Urothelium cell line (cell line): ENCODE data around the gene MSANTD3.

ENCODE experiments used
- DNase-seq: peaks from one replicate; pipeline ENCODE4 v3.0.0; 2011; ENCODE audit warnings: low spot score, mixed read lengths
- FAIRE-seq: peaks from 2 replicates; lab custom pipeline; 2011; peaks lifted over from hg19 to GRCh38; lab: Jason Lieb, UNC

The MSANTD3 gene

DNA sequence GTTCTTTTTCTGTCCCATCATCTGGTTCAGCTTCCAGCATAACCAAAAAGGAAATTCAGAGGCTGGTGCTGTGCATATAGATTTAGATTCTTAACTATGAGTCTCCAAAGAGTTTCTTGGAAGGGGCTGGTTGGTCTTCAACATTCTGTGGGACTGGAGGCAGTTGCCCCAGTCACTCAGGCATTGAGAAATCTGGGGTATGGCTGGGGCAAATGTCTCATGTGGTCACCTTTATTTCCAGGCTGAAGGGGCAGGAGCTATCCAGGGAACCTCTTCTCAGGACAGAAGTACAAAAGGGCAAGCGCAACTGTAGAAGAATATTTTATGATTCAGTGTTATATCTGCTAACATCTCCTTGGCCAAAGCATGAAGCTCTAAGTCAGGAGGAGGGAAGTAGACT is 30.6 kb downstream of the MSANTD3 start:
- FAIRE-seq (no peak), DNase-seq (no peak)

DNA sequence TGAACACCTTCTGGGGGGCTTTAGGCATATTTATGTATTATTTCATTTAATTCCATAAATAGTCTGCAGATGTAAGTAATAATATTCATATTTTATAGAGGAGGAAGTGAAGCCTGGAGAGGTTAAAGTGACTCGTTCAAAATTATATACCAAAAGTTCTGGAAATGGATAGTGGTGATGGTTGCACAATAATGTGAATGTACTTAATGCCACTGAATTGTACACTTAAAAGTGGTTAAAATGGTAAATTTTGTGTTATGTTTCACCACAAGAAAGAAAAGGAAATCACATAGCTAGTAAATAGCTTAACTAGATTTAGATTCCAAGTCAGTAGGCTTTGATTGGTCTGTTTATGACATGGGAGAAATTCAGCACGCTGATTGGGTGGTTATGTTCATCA is 33.0 kb downstream of the MSANTD3 start:
- no peak for DNase-seq
- no peak for FAIRE-seq

DNA sequence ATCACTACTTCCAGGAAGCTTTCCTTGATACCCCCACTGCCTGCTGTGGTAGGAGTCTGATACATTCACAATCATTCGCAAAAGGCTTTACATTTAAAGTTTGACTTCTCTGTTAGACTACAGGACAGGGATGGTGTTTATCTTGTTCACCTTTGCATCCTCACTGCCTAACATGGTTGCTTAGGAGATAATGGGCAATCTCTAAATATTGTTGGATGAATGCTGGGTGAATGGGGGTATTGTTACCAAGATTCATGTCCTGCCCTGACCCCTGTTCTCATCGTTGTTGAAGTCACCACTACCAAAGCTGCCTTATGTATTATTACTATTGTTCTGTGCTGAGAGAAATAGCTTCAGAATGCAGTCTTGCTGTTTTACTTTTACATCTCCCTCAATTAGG is 38.3 kb downstream of the MSANTD3 start:
- FAIRE-seq (no peak), DNase-seq (no peak)

DNA sequence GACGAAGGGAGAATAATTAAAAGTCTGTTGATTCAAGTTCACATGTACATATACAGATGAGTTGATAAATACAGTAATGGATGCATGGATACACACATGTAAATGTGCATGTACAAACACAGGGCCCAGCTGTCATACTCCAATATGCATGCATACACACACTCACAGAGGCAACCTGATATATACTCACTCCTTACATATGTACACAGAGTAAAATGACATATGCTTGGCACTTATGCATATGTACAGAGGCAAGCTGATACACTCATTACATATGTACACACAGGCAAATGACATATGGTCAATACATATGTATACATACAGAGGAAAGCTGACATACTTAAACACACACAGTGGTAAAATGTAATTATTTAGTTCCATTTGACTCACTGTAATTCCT is 38.8 kb downstream of the MSANTD3 start:
- FAIRE-seq (no peak), DNase-seq (no peak)

DNA sequence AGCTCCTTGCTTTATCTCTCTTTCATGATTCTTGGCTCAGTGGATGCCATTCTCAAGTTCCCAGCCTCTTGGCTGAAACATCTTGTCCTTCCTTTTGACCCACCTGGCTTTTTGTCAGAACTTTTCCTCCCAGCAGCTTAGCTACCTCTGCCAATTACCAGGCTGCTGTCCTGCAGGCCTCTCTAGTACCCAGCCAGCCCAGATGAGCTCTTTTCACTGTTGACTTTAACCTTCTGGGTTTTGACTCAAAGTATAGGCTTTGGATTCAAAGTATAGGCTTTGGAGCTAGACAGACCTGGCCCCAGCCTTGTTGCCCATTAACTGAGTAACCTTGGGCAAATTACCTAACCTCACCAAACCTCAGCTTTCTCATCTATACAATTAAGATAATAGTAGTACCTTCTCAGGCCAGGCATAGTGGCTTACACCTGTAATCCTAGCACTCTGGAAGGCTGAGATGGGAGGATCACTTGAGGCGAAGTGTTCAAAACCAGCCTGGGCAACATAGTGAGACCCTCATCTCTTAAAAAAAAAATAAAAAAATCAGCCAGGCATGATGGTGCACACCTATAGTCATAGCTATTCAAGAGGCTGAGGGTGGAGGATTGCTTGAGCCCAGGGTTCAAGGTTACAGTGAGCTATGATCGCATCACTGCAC is 39.4 kb downstream of the MSANTD3 start:
- no peak for DNase-seq
- no peak for FAIRE-seq

DNA sequence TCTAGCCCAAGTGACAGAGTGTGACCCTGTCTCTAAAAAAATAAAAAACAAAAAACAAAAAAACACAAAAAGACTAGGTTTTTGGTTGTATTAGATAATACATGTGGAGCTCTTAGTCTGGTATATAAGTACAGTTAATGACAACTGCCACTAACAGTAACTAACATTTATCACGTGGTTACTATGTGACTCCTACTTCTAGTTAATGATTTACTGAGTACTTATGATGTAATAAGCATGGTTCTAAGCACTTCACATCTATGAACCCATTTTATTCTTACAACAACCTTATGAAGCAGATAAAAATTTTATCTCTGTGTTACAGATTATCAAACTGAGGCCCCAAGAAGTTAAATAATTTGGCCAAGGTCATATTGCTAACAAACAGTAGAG is 39.9 kb downstream of the MSANTD3 start:
- DNase-seq (no peak), FAIRE-seq (no peak)

DNA sequence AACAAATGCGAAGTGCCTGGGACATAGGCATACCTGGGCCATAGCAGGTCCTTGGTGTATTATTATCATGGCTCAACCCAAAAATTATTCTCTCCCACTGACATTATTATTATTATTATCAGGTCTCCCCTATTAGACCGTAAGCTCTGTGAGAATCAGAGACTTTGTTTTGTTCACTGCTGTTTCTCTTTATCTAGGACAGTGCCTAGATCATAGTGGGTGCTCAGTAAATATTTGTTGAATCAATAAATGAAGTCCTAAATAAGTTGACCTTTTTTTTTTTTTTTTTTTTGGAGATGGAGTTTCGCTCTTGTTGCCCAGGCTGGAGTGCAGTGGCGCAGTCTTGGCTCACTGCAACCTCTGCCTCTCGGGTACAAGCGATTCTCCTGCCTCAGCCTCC is 41.1 kb downstream of the MSANTD3 start:
- no peak for DNase-seq

DNA sequence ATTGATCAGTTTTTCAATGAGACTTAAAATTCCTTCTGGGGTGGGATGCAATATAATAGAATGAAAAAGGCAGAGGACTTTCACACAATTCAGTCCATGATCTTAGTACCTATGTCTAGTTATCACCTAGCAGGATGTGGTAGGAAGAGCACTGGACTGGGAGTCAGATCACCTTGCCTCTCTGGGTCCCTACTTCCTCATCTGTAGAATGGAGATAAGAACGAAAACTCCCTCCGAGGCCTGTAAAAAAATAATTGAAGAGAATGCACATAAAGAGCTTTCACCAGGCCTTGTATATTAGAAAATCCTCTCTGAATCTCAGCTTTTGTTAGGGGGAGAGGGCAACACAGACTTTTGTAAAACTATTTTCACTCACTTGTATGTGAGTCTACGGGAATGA is 45.3 kb downstream of the MSANTD3 start:
- no peak for DNase-seq
- FAIRE-seq: no peak

More for the DNA sequence above, 41.1 kb downstream of the MSANTD3 start:
- no peak for FAIRE-seq

DNA sequence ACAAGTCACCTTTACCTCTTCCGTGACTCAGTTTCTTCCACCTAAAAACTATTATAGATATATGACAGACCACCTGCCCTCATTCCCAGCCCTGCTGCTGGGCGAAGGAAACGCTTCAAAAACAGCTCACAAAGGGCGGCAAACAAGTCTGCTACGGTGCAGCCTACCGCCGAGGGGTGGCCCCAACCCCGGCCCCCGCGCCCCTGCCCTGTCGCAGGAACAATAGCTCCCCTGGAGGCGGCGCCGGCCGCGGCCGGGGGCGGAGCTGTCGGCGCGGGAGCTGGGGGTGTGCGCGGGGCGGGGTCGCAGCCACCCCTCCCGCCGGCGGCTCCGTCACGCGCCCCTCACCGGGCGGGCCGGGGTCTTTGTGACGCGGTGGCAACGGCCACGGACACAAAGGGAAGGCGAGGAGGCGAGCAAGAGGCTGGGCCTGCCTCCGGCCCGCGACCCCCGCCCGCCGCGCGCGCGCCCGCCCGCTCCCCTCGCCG is 45.9 kb downstream of the MSANTD3 start, which contains the start of gene TMEFF1:
Gene TMEFF1, plus strand, starts transcription at position 362 of the 488 bp plus-strand sequence. CDS start 396 bp downstream, outside the sequence.
- peak; percentile 89 for DNase-seq
- no peak for FAIRE-seq

DNA sequence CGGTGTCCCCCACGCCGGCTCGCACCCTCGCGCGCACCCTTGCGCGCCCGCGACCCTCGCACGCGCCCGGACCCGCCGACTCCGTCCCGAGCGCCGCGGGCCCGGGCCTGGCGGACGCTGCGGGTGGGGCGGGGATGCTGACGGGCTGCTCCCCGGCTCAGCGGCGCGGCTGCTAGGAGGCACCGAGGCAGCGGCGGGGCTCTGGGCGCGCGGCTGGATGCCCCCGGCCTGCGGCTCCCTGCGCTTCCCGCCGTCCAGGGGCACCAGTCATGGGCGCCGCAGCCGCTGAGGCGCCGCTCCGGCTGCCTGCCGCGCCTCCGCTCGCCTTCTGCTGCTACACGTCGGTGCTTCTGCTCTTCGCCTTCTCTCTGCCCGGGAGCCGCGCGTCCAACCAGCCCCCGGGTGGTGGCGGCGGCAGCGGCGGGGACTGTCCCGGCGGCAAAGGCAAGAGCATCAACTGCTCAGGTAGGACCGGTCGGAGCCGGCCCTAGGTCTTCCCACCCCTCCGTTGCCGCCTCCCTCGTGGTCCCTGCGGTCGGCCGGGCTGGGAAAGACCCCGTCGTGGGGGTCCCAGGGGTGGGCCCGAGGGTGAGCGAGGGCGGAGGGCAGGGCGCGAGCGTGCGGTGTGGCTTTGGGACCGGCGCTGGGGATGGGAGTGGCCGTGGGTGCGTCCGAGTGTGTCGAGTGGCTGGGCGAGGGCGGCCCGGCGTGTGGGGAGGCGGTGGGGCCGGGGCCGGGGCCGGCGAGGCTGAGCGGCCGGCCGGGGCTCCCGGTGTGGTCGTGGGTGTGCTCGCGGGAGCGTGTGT is 46.5 kb downstream of the MSANTD3 start:
- FAIRE-seq: no peak
- peak; percentile 62 for DNase-seq

DNA sequence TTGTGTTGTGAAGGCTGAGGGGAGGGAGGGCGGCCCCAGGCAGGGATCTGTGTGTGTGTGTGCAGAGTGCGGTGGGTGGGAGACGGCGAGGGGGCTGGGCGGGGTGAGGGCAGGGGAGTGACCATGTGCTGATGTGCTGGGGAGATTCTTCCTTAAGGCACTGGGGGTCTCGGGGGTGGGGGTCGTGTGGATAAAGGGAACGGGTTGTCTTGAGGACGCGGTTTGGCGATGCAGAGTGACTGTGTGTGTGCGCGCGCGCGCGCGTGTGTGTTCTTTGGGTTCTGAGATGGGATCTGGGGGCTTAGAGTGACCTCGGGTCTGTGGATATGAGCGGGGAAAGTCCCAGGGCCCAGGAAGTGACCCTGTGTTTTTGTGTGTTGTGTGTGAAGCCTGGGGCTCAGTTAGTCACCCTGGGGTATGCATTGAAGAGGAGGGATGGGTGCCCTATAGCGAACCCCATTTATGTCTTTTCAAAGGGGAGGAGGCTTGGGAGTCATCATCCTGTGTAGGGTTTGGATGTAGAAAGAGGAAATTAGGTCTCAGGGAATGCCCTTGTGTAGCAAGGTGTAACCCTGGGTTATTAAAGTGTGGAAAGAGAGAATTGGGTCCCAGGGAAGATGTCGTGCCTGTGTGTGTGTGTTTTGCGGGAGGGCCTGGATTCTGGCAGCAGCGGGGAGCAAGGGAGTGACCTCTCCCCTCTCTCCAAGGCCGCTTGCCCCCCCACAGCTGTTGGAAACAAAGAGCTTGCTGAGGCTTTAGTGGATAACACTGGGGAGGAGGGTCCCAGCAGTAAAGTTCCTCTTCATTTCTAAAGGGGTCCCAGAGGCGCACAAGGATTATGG is 47.4 kb downstream of the MSANTD3 start:
- FAIRE-seq: no peak
- DNase-seq: no peak

DNA sequence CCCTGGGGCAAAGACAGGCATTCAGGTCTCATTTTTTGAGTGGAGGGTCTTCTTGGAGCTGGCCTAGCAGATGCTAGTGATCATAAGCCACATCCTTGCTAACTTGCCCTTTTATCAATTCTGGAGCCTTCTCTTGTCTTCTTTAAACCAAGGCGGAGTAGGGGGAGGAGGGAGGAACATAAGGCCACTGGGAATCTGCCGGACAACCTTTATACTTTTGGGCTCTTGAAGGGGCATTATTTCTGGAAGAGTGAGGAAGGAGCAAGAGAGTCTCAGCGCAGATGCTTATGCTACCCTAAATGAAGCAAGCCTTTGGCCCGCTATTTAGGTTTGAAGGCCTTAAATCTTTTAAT is 48.0 kb downstream of the MSANTD3 start:
- FAIRE-seq: no peak
- DNase-seq: no peak

DNA sequence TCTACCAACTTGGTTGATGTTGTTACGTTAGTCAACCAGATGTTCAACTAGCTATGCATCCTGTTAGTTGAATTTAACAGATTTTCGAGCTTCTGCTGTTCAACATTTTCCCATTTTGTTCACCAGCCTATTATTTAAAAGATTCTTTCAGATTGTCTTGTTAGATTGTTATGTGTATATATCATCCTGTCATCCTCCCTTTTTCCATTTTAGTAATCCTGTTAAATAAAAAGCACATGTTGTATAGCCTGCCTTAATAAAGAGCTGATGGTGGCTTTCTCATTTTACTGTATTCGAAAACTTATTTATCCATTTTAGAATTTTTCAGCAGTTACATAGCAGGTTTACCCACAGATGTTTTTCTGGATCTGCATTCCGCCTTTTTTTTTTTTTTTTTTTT is 50.3 kb downstream of the MSANTD3 start:
- no peak for DNase-seq
- no peak for FAIRE-seq

DNA sequence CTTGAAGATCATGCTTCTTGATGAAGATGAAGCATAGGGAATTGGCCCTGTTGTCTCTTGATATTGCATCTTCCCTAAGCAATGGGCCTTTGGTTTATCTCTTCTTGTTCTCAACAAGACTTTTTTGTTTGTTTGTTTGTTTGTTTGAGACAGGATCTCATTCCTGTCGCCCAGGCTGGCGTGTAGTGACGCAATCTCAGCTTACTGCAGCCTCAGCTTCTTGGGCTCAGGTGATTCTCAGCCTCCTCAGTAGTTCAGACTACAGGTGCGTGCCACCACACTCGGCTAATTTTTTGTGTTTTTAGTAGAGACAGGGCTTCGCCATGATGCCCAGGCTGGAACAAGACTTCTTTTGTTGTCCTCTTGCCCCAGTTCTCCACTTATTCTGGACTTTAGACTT is 51.2 kb downstream of the MSANTD3 start:
- DNase-seq: no peak
- FAIRE-seq: no peak

DNA sequence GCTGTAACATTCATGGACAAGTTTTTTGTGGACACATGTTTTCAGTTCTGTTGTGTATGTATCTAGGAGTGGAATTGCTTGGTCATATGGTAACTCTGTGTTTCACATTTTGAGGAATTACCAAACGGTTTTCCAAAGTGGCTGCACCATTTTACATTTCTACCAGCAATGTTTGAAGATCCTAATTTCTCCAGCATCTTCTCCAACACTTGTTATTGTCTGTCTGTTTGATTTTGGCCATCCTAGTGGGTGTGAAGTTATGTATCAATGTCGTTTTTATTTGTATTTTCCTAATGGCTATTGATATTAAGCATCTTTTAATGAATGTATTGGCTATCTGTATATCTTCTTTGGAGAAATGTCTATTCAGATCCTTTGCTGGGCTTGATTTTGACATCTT is 52.9 kb downstream of the MSANTD3 start:
- no peak for DNase-seq
- no peak for FAIRE-seq

DNA sequence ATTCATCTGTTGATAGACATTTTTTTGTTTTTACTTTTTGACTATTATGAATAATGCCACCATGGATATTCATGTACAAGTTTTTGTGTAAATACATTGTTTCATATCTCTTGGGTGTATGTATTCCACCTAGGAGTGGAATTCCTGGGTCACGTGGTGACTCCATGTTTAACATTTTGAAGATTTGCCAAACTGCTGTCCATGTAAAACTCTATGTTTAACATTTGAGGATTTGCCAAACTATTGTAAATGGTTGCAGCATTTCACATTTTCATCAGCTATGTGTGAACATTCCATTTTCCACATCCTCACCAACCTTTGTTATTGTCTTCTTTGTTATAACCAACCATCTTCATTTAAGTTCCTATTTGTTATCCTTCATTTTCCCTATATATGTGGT is 58.3 kb downstream of the MSANTD3 start:
- FAIRE-seq (no peak), DNase-seq (no peak)

DNA sequence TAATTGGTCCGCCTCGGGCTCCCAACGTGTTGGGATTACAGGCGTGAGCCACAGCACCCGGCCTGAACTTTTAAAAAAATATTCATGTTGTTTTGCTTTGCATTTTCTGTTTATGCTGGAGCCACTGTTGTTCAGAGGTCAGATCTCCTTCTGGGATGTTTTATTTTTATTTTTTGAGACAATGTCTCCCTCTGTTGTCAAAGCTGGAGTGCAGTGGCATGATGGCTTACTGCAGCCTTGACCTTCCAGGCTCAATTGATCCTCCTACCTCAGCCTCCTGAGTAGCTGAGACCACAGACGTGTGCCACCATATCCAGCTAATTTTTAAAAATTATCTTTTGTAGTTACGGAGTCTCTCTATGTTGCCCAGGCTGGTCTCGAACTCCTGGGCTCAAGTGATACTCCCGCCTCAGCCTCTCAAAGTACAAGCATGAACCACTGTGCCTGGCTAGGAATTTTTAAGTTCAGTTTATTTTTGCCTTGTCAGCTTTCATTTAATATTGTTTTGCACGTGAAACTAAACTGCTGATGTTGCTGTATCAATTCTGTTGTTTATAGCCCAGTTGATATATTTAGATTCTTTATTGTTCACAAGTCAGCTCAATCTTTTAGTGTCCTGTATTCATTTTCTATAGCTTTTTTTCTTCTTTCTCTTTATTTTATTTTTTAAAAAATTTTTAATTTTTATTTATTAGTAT is 59.7 kb downstream of the MSANTD3 start:
- DNase-seq: no peak
- FAIRE-seq: no peak

DNA sequence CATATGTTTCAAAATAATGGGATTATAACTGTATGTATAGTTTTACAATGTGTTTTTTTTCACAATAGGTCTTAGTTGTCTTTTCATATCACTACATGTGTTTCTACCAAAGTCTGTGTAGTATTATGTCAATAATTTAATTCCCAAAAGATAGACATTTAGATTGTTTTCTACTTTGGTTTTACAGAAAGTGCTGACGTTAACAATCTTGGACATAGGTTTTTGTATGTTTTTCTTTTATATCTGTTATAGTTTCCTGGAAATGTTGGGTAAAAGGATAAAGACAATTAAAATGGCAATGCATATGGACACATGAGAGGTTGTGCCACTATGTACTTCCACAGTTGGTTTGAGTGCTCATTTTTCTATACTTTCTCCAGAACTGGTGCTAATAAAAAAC is 61.2 kb downstream of the MSANTD3 start:
- DNase-seq (no peak), FAIRE-seq (no peak)

DNA sequence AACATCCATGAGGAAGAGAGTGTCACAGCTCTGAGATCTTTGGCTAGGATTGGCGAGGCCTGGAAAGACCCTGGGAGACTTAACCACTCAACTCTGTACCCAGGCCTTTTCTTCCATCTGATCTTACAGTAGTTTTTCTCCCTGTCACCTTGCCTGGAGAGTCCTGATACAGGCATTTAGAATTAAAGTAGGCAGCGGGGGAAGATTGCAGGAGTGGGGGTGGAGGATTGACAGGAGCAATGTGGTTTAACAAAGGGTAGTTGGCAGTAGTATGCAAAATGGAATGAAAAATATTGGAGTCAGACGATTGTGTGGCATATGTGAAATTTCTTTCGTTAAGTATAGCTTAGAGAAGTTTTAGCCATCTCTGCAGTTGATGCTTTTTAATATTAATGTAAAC is 62.9 kb downstream of the MSANTD3 start:
- no peak for FAIRE-seq
- DNase-seq: no peak

DNA sequence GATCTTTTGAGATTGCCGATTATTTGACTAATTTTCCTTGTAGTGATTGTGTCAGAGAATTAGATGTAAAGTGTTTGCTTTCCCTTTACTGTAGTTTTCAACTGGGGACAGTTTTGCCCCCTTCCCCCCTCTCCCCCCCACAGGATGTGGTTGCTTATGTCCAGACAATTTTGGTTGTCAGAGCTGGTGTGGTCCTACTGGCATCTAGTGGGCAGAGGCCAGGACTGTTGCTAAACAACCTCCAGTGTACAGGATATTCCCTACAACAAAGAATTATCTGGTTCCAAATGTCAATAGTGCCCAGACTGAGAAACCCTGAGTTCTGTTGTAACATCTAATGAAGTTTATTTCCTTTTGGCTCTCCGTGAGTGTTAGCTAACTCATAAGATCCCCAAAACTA is 66.0 kb downstream of the MSANTD3 start:
- FAIRE-seq: no peak
- peak; percentile 21 for DNase-seq

DNA sequence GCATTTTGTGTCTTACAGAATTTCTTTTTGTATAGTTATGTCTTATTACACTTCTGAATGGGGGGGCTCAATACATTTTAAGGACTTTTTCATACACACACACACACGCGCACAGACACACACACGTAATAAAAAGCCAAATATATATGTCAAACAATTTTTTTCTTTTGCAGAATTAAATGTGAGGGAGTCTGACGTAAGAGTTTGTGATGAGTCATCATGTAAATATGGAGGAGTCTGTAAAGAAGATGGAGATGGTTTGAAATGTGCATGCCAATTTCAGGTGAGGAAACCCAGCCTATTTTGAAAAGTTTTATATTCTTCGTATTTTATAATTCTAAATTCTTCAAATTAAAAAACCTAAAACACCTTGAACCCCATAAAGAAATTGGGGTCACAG is 71.6 kb downstream of the MSANTD3 start:
- FAIRE-seq (no peak), DNase-seq (no peak)
